Right cardiac atrium (tissue), 5 donors: ENCODE data around the gene EPHB2. TPM values are rescaled to one million over a fixed set of nuclear protein-coding genes. Genes with fewer than 3 reads are reported as not detected.

Source experiments
- ATAC-seq, 2 donors: fragments of 200-7000 bp; cut with Tn5 transposase; one replicate each; pipeline versions ENCODE4 v1.8.0 to v1.9.1; 2020; ENCODE audit warnings: moderate library complexity in 2 of 2, mild to moderate bottlenecking in 1 of 2
- DNase-seq, 3 donors: peaks; one replicate each; pipeline ENCODE4 v3.0.0-alpha.2; 2020
- H3K27ac ChIP-seq: one replicate; pipeline ENCODE4 v1.5.1; 2013; ENCODE audit warnings: mild to moderate bottlenecking, low read length, control low read depth, moderate library complexity
- H3K27me3 ChIP-seq: one replicate; pipeline ENCODE4 v1.6.1; 2013; ENCODE audit not compliant: control insufficient read depth, insufficient read depth
- H3K4me1 ChIP-seq: one replicate; pipeline ENCODE4 v1.6.1; 2013; ENCODE audit warnings: low read length; ENCODE audit not compliant: control insufficient read depth, insufficient read depth
- H3K4me3 ChIP-seq: one replicate; pipeline ENCODE4 v1.5.1; 2013; ENCODE audit warnings: low read length, control low read depth
- H3K9me3 ChIP-seq: one replicate; pipeline ENCODE4 v1.6.1; 2013; ENCODE audit warnings: low read length; ENCODE audit not compliant: control insufficient read depth
- WGBS: extraction: QIAGEN DNeasy Blood & Tissue Kit; methylation state at CpG from one replicate; pipeline ENCODE4 v1.1.7; 2013; 5-methylcytosine and 5-hydroxymethylcytosine counted together
- intact Hi-C, 4 donors: fragments of 100-400 bp; cut with DNase I; formaldehyde crosslinking; loops; one replicate each; pipeline versions ENCODE4 v1.11.0 to v1.14.0; 2022 to 2023
- polyA plus RNA-seq: library from polyadenylated mRNA; stranded (reverse); fragments of 200-250 nt; gene quantifications from one replicate; pipeline ENCODE4 v1.2.3, GENCODE V29; 2013
- total RNA-seq, 4 donors: library from RNA; stranded (reverse); fragmentation: NEBNext Ultra II Directional; extraction: Animal tissue kit (Norgen Biotek cat#: 25700); gene quantifications; one replicate each; pipeline ENCODE4 v1.2.1, GENCODE V29; 2021
- donor health status: healthy with polysubstance abuse.
- donor health status: DM: no; HTN: yes; CAD: no.
- donor health status: DM: no; HTN: no; CAD: no.
- donor health status: DM: no; HTN: yes; CAD: no; lungs with severe emphysema.
- donor health status: DM: yes; HTN: yes; CAD: no.

The EPHB2 gene
- total and polyA plus RNA-seq, 5 donors, result 1.2 to 7.7 (median 3.5) TPM

DNA sequence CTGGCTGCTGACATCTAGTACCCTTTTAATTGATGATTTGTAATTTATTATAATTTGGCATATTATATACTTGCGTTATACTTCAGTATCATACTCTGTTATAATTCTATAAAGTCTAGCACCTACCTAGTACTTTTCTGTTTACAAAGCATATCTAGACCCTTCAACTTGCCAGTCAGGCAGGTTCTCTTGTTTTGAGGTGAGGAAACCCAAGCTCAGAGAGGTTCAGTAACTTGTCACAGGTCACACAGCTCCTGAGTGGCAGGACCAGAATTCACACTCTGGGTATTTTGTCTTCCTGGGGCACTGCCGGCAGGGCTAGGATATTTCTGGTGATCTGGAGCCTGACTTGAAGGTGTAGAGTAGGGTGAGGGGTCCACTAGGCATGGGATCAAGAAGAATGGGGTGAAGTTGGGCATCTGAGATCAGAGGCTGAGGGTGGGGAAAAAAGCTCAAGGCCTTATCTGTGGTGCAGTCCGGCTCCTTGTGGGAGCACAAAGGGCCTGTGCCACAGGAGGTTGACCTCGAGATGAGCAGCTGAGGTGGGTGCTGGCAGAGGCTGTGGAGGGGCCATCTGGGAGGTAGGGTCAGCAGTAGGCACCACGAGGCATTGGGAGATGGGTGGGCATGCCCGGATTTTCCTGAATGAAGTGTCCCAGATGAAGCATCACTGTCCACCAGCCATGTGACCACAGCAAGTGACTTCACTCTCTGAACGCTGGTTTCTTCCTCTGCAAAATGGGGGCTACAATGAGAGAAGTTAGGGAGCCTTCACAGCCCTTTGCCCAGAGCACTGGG lies 102.6 kb downstream of the EPHB2 start:
- no peaks in the 10 kb centered on the region for H3K9me3 ChIP-seq
- DNase-seq (no peak), ATAC-seq (no peak)
- H3K27ac ChIP-seq, result no peak overlapping the region
- H3K4me1 ChIP-seq, result no peaks in the 10 kb centered on the region
- no peaks in the 10 kb centered on the region for H3K27me3 ChIP-seq
- intact Hi-C loops, result no loop called here
- 85% methylated on average over 7 of the region's 7 CpGs for WGBS
- no peak overlapping the region for H3K4me3 ChIP-seq

DNA sequence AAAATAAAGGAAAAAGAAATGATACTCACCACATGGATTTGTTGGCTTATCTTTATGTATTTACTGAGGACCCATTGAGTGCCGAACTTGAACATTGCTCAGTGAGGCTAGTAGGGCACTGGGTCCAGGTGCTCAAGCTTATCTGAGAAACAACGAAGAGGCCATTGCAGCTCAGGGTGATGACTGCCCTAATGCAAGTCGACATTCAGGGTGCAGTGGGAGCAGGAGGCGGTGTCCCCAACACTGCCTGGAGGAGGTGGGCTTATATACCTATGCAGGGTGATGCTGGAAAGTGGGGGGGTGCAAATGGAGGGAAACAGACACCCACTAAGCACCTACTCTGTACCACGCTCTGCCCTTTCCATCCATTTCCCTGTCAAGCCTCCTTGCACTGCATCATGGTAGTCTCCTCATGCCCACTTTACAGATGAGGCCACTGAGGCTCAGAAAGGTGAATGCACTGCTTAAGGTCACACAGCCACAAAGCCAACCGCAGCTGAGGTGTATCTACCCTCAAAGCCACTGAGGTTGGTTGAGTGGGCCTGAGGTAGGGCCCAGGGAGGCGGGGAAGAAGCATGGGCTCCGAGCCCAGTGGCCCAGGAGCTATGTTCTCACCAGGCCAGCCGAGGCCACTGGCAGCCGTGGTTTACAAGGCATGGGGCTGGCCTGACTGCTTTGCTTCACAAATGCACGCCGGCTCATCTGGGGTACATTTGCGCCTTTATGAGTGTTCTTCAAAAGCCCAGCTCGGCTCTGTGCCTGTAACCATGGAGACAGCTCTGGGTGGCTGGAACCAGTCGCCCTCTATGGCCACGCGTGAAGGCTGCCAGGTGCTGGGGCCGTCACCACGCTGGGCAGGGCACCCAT lies 103.8 kb downstream of the EPHB2 start:
- peak; percentile 8 to 34 for ATAC-seq
- no peak overlapping the region for H3K27ac ChIP-seq
- 66% methylated on average over 19 of the region's 19 CpGs for WGBS
- no peak overlapping the region for H3K4me3 ChIP-seq
- H3K9me3 ChIP-seq, result no peaks in the 10 kb centered on the region
- peak; percentile 38 to 85 (median 75) for DNase-seq
- intact Hi-C loops, result no loop called here
- H3K27me3 ChIP-seq, result no peaks in the 10 kb centered on the region
- no peaks in the 10 kb centered on the region for H3K4me1 ChIP-seq

DNA sequence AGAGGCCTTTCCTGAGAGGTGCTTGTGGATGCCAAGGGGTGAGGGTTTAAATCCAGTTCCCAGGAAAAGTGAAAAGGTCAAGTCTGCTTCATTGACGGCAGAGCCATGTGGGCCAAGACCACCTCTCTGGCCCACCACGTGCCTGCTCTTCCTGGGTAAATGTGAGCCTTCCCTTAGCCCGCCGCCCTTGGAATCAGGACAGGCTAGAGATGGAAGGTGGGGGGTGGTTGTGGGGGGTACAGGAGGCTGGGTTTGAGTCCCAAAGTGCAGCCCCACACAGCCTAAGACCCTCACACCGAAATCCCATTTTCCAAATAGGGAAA lies 104.4 kb downstream of the EPHB2 start:
- H3K9me3 ChIP-seq, result no peaks in the 10 kb centered on the region
- no peaks in the 10 kb centered on the region for H3K4me1 ChIP-seq
- no peaks in the 10 kb centered on the region for H3K27me3 ChIP-seq
- H3K4me3 ChIP-seq, result no peak overlapping the region
- H3K27ac ChIP-seq, result no peak overlapping the region
- no peak for DNase-seq
- 79% methylated on average over 5 of the region's 5 CpGs for WGBS
- ATAC-seq, result no peak
- intact Hi-C loops, result no loop called here

DNA sequence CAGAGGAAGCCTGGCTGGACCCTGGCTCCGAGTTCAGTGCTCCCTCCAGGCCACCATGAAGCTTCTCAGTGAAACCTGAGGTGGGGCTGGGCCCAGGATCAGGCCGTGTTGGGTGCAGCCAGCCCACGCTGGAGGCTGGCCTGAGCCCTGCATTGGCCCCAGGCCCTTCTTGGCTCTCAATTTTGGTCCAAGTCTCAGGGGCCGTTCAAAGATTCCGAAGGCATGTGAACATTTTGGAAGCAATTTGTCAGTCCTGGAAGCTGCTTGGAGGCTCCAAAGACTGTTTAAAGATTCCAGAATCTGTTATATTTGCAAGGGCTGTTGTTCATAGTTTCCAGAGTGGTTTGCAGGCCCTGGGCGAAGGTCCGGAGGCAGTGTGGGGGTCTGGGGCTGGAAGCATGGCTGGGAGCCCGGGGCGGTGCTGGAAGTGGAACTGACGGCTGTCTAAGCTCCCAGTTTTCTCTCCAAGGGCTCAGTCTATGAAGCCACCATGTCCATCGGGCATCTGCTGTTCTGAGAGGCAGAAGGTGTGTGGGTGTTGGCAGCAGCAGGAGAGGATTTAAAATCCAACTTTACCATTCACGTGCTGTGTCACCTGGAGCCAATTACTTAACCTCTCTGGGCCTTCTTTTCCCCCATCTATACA lies 104.9 kb downstream of the EPHB2 start:
- Histone ChIP-seq H3K27ac (no peak overlapping the region), H3K4me3 (no peak overlapping the region), H3K4me1 (no peaks in the 10 kb centered on the region), H3K27me3 (no peaks in the 10 kb centered on the region), H3K9me3 (no peaks in the 10 kb centered on the region)
- WGBS, result 50% methylated on average over 12 of the region's 12 CpGs
- DNase-seq, result peak; percentile 57 to 89 (median 86)
- intact Hi-C loops, result no loop called here
- peak; percentile 60 to 78 for ATAC-seq

DNA sequence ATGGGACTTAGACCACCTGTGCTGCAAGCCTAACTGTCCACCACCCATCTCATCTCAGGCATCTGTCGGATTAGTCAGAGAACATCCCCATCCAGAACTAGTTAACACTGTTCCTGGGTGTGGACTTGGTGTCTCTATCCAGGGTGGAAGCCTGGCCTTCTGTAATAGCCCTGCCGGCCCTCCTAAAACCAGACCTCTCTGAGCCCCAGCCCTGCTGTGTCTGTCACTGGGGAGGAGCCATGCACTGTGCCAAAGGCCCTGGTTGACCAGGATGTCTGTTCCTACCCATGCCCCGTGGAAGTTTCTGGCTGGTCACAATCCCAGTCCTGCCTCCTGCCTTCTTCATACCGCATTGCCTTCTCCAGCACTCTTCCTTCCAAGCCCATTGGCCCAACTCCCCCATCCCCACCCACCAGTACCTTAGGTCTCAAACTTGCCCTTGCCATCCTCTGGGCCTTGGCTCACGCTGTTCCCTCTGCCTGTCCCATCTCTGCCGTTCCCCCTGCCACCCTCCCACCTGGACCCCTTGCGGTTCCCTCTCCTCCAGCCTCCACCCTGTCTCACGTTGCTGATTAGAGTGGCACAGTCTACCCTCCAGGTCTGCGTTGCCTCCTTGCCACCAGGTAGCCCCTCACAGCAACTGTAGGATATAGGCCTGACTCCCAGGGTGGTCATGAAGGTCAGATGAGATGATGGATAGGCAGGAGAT lies 105.6 kb downstream of the EPHB2 start:
- intact Hi-C loops, result no loop called here
- no peaks in the 10 kb centered on the region for H3K9me3 ChIP-seq
- H3K4me3 ChIP-seq, result no peak overlapping the region
- H3K27ac ChIP-seq, result no peak overlapping the region
- no peaks in the 10 kb centered on the region for H3K27me3 ChIP-seq
- 77% methylated on average over 9 of the region's 9 CpGs for WGBS
- H3K4me1 ChIP-seq, result no peaks in the 10 kb centered on the region
- DNase-seq (peak in 2 of 3 donors; percentile 41 to 78), ATAC-seq (peak; percentile 17 to 32)

DNA sequence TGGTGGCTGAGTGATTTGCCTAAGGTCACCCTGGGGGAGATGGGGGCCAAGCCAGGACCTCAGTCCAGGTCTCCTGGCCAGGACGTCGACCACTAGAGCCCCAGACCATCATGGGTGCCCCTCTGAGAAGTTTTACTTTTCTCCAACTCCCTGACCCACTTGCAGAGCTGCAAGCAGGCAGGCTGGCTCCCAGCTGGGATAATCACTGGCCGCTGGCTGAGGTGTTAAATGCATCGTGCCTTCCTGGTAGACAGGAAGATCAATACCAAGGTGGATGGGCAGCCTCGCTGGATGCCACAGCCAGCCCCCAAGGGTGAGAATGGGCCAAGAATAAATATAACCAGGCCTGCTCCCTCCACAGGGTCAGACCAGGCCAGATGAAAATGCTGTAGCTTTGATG lies 106.2 kb downstream of the EPHB2 start:
- no peaks in the 10 kb centered on the region for H3K27me3 ChIP-seq
- no peak overlapping the region for H3K4me3 ChIP-seq
- intact Hi-C loops, result no loop called here
- DNase-seq, result no peak
- H3K4me1 ChIP-seq, result no peaks in the 10 kb centered on the region
- no peak for ATAC-seq
- 88% methylated on average over 5 of the region's 5 CpGs for WGBS
- no peaks in the 10 kb centered on the region for H3K9me3 ChIP-seq
- no peak overlapping the region for H3K27ac ChIP-seq

DNA sequence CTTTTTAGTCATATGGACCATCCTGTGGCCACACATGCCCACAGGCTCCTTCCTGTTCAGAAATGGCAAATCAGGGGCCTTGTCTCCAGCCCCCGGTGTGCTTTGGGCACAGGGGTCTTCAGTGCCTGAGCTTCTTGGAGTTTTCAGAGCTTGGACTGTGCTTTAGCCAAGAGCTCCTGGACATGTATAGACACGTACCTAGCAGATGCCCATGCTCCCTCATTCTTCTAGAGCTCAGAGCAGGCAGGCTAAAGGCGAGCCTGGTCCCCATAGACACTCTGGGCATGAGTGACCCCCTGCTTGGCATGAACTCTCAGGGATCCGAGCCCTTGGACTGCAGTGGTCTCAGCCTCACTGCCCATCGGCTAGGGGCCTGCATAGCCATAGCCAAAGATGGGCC lies 106.8 kb downstream of the EPHB2 start:
- H3K27me3 ChIP-seq, result no peaks in the 10 kb centered on the region

DNA sequence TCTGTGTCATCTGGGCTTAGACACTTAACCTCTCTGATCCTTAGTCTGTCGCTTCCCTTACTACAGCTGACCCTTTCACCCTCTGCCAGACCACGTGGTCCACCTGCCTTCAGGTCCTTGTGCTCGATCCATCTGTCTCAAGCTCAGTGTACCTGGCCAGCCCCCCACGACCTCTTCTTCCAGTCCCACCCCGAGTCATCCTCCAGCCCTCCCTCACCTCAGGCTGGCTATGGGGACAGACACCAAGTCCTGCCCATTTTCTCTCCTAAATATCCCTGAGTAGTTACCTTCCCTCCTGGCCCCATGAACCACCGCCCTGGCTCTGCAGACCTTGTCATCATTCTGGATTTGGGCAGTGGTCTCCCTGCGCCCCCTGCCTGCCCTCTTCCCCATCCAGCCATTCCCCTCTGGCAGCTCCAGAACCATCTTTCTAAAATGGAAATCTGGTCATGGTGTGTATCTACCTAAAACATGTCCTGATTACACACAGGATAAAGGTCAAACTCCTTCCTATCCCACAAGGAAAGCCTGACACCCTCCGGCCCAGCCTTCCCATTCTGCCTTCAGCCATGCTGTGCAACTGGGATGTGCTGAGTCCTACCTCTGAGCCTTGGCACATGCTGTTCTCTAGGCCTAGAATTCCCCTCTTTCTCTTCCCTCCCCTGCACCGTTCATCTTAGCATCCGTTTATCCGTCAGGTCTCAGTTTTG lies 107.6 kb downstream of the EPHB2 start:
- no peak for DNase-seq
- Histone ChIP-seq H3K4me3 (no peak overlapping the region), H3K4me1 (no peaks in the 10 kb centered on the region), H3K27me3 (no peaks in the 10 kb centered on the region), H3K27ac (no peak overlapping the region), H3K9me3 (no peaks in the 10 kb centered on the region)
- 77% methylated on average over 11 of the region's 11 CpGs for WGBS
- intact Hi-C loops, result no loop called here
- no peak for ATAC-seq

More for the DNA sequence above, 106.8 kb downstream of the EPHB2 start:
- Histone ChIP-seq H3K27ac (no peak overlapping the region), H3K4me1 (no peaks in the 10 kb centered on the region), H3K9me3 (no peaks in the 10 kb centered on the region), H3K4me3 (no peak overlapping the region)
- DNase-seq (no peak), ATAC-seq (no peak)
- intact Hi-C loops, result no loop called here
- whole genome bisulfite sequencing, result 82% methylated on average over 5 of the region's 5 CpGs

DNA sequence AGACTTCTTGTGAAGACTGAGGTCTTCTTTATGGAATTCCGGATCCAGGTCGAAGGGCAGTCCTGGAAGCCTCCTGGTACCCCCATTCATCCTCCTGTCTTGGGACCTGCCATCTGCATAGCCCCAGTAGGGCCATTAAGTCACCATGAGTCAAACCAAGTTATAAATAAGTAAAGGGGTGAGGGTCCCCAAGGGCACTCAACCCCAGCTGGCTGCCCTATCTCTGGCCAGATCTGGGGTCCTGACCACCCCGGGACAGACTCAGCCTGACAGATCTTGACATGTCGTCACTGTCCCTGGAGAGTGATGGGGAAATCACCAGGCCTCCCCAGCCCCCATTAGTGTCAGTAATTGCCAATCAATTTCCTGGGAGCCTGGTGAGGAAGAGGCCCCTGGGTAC lies 108.7 kb downstream of the EPHB2 start:
- H3K27me3 ChIP-seq, result no peaks in the 10 kb centered on the region
- H3K4me1 ChIP-seq, result no peaks in the 10 kb centered on the region
- no peak for ATAC-seq
- H3K9me3 ChIP-seq, result no peaks in the 10 kb centered on the region
- intact Hi-C loops, result no loop called here
- no peak overlapping the region for H3K4me3 ChIP-seq
- no peak for DNase-seq
- WGBS, result 70% methylated on average over 4 of the region's 4 CpGs
- H3K27ac ChIP-seq, result no peak overlapping the region

DNA sequence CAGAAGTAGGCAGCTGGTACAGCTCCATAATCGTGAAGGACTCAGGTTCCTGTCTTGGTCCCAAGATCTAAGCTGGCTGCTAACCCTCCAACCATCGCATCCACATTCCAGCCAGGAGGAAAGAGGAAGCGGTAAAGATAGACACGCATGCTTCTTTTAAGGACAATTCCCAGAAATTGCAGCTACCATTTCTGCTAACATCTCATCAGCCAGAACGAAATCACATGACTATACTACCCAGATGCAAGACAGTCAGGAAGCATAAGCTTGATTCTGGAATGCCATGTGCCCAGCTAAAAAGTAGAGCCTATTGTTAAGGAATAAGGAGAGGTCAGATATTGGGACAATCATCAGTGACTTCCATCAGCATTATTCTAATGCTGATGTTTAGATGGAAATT lies 110.4 kb downstream of the EPHB2 start:
- no peaks in the 10 kb centered on the region for H3K9me3 ChIP-seq
- 49% methylated on average over 5 of the region's 5 CpGs for WGBS
- intact Hi-C loops, result no loop called here
- H3K4me1 ChIP-seq, result peaks cover 3% of the 10 kb centered on the region
- DNase-seq (no peak), ATAC-seq (no peak)
- H3K27me3 ChIP-seq, result no peaks in the 10 kb centered on the region
- no peak overlapping the region for H3K4me3 ChIP-seq
- H3K27ac ChIP-seq, result no peak overlapping the region
